ENCODE results near the gene ARID1A. TPM values are rescaled to one million over a fixed set of nuclear protein-coding genes. Genes with fewer than 3 reads are reported as not detected.

ARID1A gene
- total and polyA plus RNA-seq, 9 of the 15 experiments (the other 6 are each of a cell fraction or from before 2014, with no cell fraction given): 8.3 to 88.3 (median 22.5) TPM

DNA sequence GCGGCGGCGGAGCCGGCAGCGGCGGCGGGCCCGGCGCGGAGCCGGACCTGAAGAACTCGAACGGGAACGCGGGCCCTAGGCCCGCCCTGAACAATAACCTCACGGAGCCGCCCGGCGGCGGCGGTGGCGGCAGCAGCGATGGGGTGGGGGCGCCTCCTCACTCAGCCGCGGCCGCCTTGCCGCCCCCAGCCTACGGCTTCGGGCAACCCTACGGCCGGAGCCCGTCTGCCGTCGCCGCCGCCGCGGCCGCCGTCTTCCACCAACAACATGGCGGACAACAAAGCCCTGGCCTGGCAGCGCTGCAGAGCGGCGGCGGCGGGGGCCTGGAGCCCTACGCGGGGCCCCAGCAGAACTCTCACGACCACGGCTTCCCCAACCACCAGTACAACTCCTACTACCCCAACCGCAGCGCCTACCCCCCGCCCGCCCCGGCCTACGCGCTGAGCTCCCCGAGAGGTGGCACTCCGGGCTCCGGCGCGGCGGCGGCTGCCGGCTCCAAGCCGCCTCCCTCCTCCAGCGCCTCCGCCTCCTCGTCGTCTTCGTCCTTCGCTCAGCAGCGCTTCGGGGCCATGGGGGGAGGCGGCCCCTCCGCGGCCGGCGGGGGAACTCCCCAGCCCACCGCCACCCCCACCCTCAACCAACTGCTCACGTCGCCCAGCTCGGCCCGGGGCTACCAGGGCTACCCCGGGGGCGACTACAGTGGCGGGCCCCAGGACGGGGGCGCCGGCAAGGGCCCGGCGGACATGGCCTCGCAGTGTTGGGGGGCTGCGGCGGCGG is 1.0 kb downstream of the ARID1A start (continued):
- TF ChIP-seq, protein P1, sequence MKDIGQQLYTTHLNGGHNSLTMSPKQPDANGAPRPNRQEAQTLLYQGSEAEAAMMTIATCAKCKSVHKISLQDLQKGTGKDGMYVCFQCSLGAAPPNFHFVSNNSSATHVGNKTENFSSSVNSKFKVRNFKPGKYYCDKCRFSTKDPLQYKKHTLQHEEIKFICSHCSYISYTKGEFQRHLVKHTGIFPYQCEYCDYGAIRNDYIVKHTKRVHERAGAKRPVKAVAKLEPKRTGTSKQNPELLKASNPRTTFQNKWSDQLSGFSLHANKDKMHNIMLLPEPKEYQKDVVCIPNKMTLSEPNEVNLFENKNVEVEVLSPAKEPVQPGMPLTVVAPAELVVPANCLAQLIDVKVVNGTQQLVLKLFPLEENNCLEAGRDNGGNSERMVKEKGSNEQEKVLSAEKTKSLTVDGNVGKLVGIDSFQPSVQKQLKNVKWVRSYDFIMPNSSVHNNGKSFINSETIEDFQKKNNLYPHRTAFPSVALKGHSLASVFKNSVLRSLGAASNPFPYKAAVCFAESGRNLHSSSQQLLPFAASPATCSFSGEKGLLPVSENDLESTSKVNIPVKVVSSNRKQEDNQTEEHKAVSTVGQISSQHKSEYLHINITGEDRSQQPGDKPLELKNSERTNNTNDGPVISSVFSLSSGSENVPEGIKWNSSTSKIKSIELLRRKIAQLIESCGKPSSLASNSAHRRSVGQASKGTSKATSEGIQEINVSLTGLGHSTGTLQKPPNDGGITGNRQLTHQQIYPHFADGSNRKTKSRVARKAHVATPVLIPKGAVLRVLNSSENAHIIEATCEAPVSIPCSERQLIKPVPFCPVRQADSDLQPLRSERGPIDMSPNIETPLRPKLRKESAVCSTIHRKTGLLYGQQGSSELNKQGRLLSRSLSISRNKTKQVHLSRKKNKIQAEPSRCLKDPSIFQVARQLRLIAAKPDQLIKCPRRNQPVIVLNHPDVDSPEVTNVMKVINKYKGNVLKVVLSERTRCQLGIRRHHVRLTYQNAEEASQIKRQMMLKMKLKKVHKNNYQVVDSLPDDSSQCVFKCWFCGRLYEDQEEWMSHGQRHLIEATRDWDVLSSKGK (CRISPR knock-in tag; IDR thresholded peaks at IDR 0.05): no peak
- TF ChIP-seq EP300 (IDR thresholded peaks at IDR 0.05; ENCODE audit: low read length) (no peak), ZBED1 (IDR thresholded peaks at IDR 0.05) (no peak), HDGF (IDR thresholded peaks at IDR 0.05) (no peak), ZNF174 (CRISPR knock-in tag; IDR thresholded peaks at IDR 0.05) (no peak), KHSRP (IDR thresholded peaks at IDR 0.05) (no peak), ZNF324 (CRISPR knock-in tag; IDR thresholded peaks at IDR 0.05) (no peak), HDAC3 (IDR thresholded peaks at IDR 0.05; ENCODE audit: borderline replicate concordance, partially characterized antibody) (no peak), SMARCC2 (IDR thresholded peaks at IDR 0.05; ENCODE audit: low read depth) (no peak), ZNF785 (CRISPR knock-in tag; IDR thresholded peaks at IDR 0.05) (no peak), FOXA1 (IDR thresholded peaks at IDR 0.05; ENCODE audit: borderline replicate concordance) (no peak), ZSCAN29 (IDR thresholded peaks at IDR 0.05) (no peak), SETDB1 (IDR thresholded peaks at IDR 0.05; ENCODE audit: low read length) (no peak), SAFB2 (IDR thresholded peaks at IDR 0.05; ENCODE audit: borderline replicate concordance, low read depth, low read length, severe bottlenecking) (no peak), CBFA2T3 (IDR thresholded peaks at IDR 0.05) (no peak), RFX1 (IDR thresholded peaks at IDR 0.05) (no peak), NFE2L1 (tag; IDR thresholded peaks at IDR 0.05; ENCODE audit: borderline replicate concordance, low read depth) (no peak)
- TF ChIP-seq, protein P2, sequence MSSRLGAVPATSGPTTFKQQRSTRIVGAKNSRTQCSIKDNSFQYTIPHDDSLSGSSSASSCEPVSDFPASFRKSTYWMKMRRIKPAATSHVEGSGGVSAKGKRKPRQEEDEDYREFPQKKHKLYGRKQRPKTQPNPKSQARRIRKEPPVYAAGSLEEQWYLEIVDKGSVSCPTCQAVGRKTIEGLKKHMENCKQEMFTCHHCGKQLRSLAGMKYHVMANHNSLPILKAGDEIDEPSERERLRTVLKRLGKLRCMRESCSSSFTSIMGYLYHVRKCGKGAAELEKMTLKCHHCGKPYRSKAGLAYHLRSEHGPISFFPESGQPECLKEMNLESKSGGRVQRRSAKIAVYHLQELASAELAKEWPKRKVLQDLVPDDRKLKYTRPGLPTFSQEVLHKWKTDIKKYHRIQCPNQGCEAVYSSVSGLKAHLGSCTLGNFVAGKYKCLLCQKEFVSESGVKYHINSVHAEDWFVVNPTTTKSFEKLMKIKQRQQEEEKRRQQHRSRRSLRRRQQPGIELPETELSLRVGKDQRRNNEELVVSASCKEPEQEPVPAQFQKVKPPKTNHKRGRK (tag; IDR thresholded peaks at IDR 0.05): no peak
- TF ChIP-seq, protein P3, sequence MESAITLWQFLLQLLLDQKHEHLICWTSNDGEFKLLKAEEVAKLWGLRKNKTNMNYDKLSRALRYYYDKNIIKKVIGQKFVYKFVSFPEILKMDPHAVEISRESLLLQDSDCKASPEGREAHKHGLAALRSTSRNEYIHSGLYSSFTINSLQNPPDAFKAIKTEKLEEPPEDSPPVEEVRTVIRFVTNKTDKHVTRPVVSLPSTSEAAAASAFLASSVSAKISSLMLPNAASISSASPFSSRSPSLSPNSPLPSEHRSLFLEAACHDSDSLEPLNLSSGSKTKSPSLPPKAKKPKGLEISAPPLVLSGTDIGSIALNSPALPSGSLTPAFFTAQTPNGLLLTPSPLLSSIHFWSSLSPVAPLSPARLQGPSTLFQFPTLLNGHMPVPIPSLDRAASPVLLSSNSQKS (CRISPR knock-in tag; IDR thresholded peaks at IDR 0.05): no peak
- TF ChIP-seq, protein P4, sequence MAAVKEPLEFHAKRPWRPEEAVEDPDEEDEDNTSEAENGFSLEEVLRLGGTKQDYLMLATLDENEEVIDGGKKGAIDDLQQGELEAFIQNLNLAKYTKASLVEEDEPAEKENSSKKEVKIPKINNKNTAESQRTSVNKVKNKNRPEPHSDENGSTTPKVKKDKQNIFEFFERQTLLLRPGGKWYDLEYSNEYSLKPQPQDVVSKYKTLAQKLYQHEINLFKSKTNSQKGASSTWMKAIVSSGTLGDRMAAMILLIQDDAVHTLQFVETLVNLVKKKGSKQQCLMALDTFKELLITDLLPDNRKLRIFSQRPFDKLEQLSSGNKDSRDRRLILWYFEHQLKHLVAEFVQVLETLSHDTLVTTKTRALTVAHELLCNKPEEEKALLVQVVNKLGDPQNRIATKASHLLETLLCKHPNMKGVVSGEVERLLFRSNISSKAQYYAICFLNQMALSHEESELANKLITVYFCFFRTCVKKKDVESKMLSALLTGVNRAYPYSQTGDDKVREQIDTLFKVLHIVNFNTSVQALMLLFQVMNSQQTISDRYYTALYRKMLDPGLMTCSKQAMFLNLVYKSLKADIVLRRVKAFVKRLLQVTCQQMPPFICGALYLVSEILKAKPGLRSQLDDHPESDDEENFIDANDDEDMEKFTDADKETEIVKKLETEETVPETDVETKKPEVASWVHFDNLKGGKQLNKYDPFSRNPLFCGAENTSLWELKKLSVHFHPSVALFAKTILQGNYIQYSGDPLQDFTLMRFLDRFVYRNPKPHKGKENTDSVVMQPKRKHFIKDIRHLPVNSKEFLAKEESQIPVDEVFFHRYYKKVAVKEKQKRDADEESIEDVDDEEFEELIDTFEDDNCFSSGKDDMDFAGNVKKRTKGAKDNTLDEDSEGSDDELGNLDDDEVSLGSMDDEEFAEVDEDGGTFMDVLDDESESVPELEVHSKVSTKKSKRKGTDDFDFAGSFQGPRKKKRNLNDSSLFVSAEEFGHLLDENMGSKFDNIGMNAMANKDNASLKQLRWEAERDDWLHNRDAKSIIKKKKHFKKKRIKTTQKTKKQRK (IDR thresholded peaks at IDR 0.05; ENCODE audit: borderline replicate concordance, low read depth, low read length): no peak

All from K562 (cell line).